Duodenal mucosa (tissue), 2 donors: ENCODE measurements around the gene AP2A2.

Experiments used
- H3K27ac ChIP-seq: one replicate; pipeline ENCODE4 v1.7.0; 2013; ENCODE audit warnings: low read depth, low read length
- H3K27me3 ChIP-seq, 2 donors: one replicate each; pipeline ENCODE4 v1.7.0; 2013; ENCODE audit warnings: low read length in 2 of 2, control low read depth in 1 of 2; ENCODE audit not compliant: insufficient read depth in 2 of 2, control insufficient read depth in 1 of 2
- H3K36me3 ChIP-seq, 2 donors: one replicate each; pipeline ENCODE4 v1.7.0; 2013; ENCODE audit warnings: low read length in 2 of 2, control low read depth in 1 of 2; ENCODE audit not compliant: insufficient read depth in 2 of 2, control insufficient read depth in 1 of 2
- H3K4me1 ChIP-seq, 2 donors: one replicate each; pipeline ENCODE4 v1.7.0; 2013; ENCODE audit warnings: low read length in 2 of 2, control low read depth in 1 of 2; ENCODE audit not compliant: insufficient read depth in 2 of 2, control insufficient read depth in 1 of 2
- H3K4me3 ChIP-seq, 2 donors: one replicate each; pipeline ENCODE4 v1.7.0; 2013; ENCODE audit warnings: low read length in 2 of 2, low read depth in 1 of 2
- H3K9ac ChIP-seq, 2 donors: one replicate each; pipeline ENCODE4 v1.7.0; 2013; ENCODE audit warnings: low read length in 2 of 2, low read depth in 1 of 2
- H3K9me3 ChIP-seq, 2 donors: one replicate each; pipeline ENCODE4 v1.7.0; 2013; ENCODE audit warnings: low read length in 2 of 2, control low read depth in 1 of 2; ENCODE audit not compliant: control insufficient read depth in 1 of 2

AP2A2 gene

GRCh38 chr11:1039481-1040427, 114.1 kb downstream of the AP2A2 start:
- no peak overlapping the region for H3K9ac ChIP-seq
- no peak overlapping the region for H3K27ac ChIP-seq
- H3K36me3 ChIP-seq = no peaks in the 10 kb centered on the region
- H3K4me1 ChIP-seq = no peaks in the 10 kb centered on the region
- no peak overlapping the region for H3K4me3 ChIP-seq
- no peaks in the 10 kb centered on the region for H3K9me3 ChIP-seq
- peaks cover 0 to 8% of the 10 kb centered on the region in 2 donors for H3K27me3 ChIP-seq

- no peak overlapping the region for H3K9ac ChIP-seq
- H3K27ac ChIP-seq = no peak overlapping the region
- no peaks in the 10 kb centered on the region for H3K9me3 ChIP-seq
- H3K36me3 ChIP-seq = no peaks in the 10 kb centered on the region
- H3K4me3 ChIP-seq = no peak overlapping the region
- peaks cover 0 to 8% of the 10 kb centered on the region in 2 donors for H3K27me3 ChIP-seq
- no peaks in the 10 kb centered on the region for H3K4me1 ChIP-seq
Observed at GRCh38 chr11:1040428-1041148, 114.9 kb downstream of the AP2A2 start.

- Histone ChIP-seq H3K4me1 (no peaks in the 10 kb centered on the region), H3K9ac (no peak overlapping the region), H3K27me3 (peaks cover 0 to 8% of the 10 kb centered on the region in 2 donors), H3K36me3 (no peaks in the 10 kb centered on the region), H3K9me3 (no peaks in the 10 kb centered on the region), H3K27ac (no peak overlapping the region), H3K4me3 (no peak overlapping the region)
Observed at GRCh38 chr11:1041149-1041467, 115.4 kb downstream of the AP2A2 start.

GRCh38 chr11:1041471-1041870, 115.8 kb downstream of the AP2A2 start:
- Histone ChIP-seq H3K4me1 (no peaks in the 10 kb centered on the region), H3K27ac (no peak overlapping the region), H3K36me3 (no peaks in the 10 kb centered on the region), H3K9ac (no peak overlapping the region), H3K27me3 (peaks cover 0 to 8% of the 10 kb centered on the region in 2 donors), H3K4me3 (no peak overlapping the region), H3K9me3 (no peaks in the 10 kb centered on the region)

- Histone ChIP-seq H3K9me3 (no peaks in the 10 kb centered on the region), H3K36me3 (no peaks in the 10 kb centered on the region), H3K27ac (no peak overlapping the region), H3K9ac (no peak overlapping the region), H3K4me1 (no peaks in the 10 kb centered on the region), H3K4me3 (no peak overlapping the region), H3K27me3 (peaks cover 0 to 8% of the 10 kb centered on the region in 2 donors)
Observed at GRCh38 chr11:1041936-1042608, 116.4 kb downstream of the AP2A2 start.

- H3K27me3 ChIP-seq = peaks cover 5 to 15% of the 10 kb centered on the region in 2 donors
- no peak overlapping the region for H3K4me3 ChIP-seq
- H3K9me3 ChIP-seq = no peaks in the 10 kb centered on the region
- no peaks in the 10 kb centered on the region for H3K4me1 ChIP-seq
- H3K9ac ChIP-seq = no peak overlapping the region
- no peak overlapping the region for H3K27ac ChIP-seq
- no peaks in the 10 kb centered on the region for H3K36me3 ChIP-seq
Observed at GRCh38 chr11:1042626-1043562, 117.2 kb downstream of the AP2A2 start.

GRCh38 chr11:1043563-1044096, 118.0 kb downstream of the AP2A2 start:
- H3K4me3 ChIP-seq = no peak overlapping the region
- H3K27me3 ChIP-seq = peaks cover 6 to 12% of the 10 kb centered on the region in 2 donors
- no peaks in the 10 kb centered on the region for H3K9me3 ChIP-seq
- H3K27ac ChIP-seq = no peak overlapping the region
- H3K4me1 ChIP-seq = no peaks in the 10 kb centered on the region
- no peaks in the 10 kb centered on the region for H3K36me3 ChIP-seq
- H3K9ac ChIP-seq = no peak overlapping the region

- Histone ChIP-seq H3K4me3 (no peak overlapping the region), H3K4me1 (no peaks in the 10 kb centered on the region), H3K9me3 (no peaks in the 10 kb centered on the region), H3K27me3 (peaks cover 7 to 10% of the 10 kb centered on the region in 2 donors), H3K36me3 (no peaks in the 10 kb centered on the region), H3K9ac (no peak overlapping the region), H3K27ac (no peak overlapping the region)
Observed at GRCh38 chr11:1044160-1044559, 118.5 kb downstream of the AP2A2 start.

GRCh38 chr11:1047595-1048156, 122.0 kb downstream of the AP2A2 start:
- no peak overlapping the region for H3K27ac ChIP-seq
- H3K36me3 ChIP-seq = no peaks in the 10 kb centered on the region
- peaks cover 10 to 16% of the 10 kb centered on the region in 2 donors for H3K27me3 ChIP-seq
- H3K9me3 ChIP-seq = no peaks in the 10 kb centered on the region
- H3K4me1 ChIP-seq = peaks cover 4 to 12% of the 10 kb centered on the region in 2 donors
- no peak overlapping the region for H3K9ac ChIP-seq
- H3K4me3 ChIP-seq = no peak overlapping the region
